GM12878 (cell line): Measurements from ENCODE around the gene ERVFRD-1.

ENCODE experiments used
- EGR1 ChIP-seq, 2 experiments: IDR thresholded peaks; 1 replicate in 1 of 2; 2 replicates in 1 of 2; pipeline ENCODE4 v1.6.1; 2011 to 2012; ENCODE audit warnings: low read depth in 2 of 2, low read length in 2 of 2, borderline replicate concordance in 1 of 2, mild to moderate bottlenecking in 1 of 2, moderate library complexity in 1 of 2
- ESRRA ChIP-seq: IDR thresholded peaks from 2 replicates; pipeline ENCODE4 v1.6.1; 2012; ENCODE audit warnings: mild to moderate bottlenecking, low read length, improper control_type of control experiment
- PAX8 ChIP-seq: fragments of 450-650 bp; IDR thresholded peaks from 2 replicates; pipeline ENCODE4 v1.6.1; 2017; ENCODE audit warnings: mild to moderate bottlenecking, moderate library complexity
- YY1 ChIP-seq: IDR thresholded peaks from 2 replicates; pipeline ENCODE4 v1.6.1; 2011; ENCODE audit warnings: low read depth, mild to moderate bottlenecking, low read length
- ZBTB33 ChIP-seq: fragments of 450-650 bp; IDR thresholded peaks from 2 replicates; pipeline ENCODE4 v1.6.1; 2017; ENCODE audit warnings: mild to moderate bottlenecking
- ZNF384 ChIP-seq: IDR thresholded peaks from 2 replicates; pipeline ENCODE4 v1.6.1; 2012; ENCODE audit warnings: low read depth, mild to moderate bottlenecking, low read length, improper control_type of control experiment, borderline replicate concordance

GRCh38 chr6:11155589-11155988, 44.1 kb upstream of the ERVFRD-1 start:
- no peak for TF ChIP-seq ZNF384
- TF ChIP-seq ZBTB33, result no peak
- TF ChIP-seq ESRRA, result no peak
- TF ChIP-seq EGR1 (IDR thresholded peaks at IDR 0.05; ENCODE audit: borderline replicate concordance in 1 of 2, low read depth in 2 of 2, low read length in 2 of 2), result no peak
- no peak for TF ChIP-seq YY1
- no peak for TF ChIP-seq PAX8
